Activated CD4-positive, alpha-beta T cell treated with anti-CD3 and anti-CD28 coated beads, Interleukin-2, amount 50 U/mL, for 24 hours (primary cell): ENCODE results near the gene GNB3.
A peak's percentile ranks its signal among the peaks of the same experiment; 100 is the strongest.

Experiments
- DNase-seq, 2 donors: peaks; one replicate each; pipeline ENCODE4 v3.0.0-alpha.2; 2020; ENCODE audit warnings: low read depth in 1 of 2, low spot score in 1 of 2

The GNB3 gene

DNA sequence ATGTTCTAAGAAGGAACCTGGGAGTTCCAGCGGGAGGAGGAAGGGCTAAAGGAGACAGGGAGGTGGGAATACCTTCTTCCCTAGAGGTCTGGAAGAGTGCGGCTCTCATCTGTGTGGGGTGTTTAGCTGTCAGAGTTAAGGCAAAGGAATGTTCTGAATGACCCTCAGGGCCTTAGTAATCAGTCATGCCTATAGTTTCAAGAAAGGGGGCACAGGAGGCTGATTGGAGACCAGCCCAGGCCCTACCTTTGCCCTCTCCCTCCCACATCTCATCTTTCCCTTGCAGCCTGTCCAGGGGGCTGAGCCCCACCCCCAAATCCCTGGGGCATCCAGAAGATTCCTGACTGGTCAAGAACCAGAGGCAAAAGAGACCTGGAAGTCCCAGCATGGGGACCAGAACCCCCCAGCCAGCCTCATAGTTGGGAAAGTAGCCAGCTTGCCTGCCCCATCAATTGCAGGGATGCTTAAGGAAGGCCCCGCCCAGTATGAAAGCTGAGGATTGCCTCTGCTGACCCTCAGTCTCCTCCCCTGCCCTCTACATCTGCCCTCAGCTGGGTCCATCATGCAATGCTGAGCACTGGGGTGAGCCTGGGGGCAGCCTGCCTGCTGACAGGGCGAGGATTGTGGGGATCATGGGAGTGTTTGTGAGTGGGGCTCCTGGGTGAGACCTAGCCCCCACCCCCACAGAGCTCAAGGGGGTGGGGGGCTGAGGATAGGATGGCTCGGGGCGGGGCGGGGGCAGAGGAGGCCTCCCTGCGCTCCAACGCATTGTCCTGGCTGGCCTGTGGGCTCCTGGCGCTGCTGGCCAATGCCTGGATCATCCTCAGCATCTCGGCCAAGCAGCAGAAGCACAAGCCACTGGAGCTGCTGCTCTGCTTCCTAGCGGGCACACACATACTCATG, 17.3 kb upstream of the GNB3 start:
- no peak for DNase-seq

GRCh38 chr12:6824085-6824775, 16.5 kb upstream of the GNB3 start:
- DNase-seq, result no peak

- DNase-seq, result no peak
Measured at GRCh38 chr12:6824901-6825381, 15.8 kb upstream of the GNB3 start.

- peak; percentile 77 to 78 for DNase-seq
Measured at GRCh38 chr12:6825398-6826124, 15.2 kb upstream of the GNB3 start.

DNA sequence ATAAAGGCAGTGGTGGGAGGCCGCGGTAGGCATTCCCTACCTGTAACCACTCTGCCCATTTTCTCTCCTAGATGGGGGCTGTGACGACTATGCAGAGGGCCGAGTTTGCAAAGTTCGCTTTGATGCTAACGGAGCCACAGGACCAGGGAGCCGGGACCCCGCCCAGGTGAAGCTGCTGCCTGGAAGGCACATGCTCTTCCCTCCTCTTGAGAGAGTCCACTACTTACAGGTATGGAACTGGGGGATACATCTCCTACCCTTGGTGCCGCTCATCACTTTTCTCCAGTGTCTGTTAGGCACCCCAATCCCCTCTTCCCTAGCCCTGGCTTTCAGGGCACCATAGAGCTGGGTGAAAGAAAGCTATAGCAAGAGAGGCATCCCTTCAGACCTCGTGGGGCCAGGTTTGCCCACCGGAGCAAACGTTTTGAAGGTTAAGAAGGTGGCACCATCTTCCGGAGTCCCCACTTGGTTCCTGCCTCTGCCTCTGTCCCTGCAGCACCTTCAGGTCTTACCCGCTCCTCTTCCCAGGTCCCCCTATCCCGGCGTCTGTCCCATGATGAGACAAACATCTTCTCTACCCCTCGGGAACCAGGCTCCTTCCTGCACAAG, 14.5 kb upstream of the GNB3 start:
- no peak for DNase-seq

GRCh38 chr12:6826734-6827436, 13.8 kb upstream of the GNB3 start:
- no peak for DNase-seq

- peak in 1 of 2 donors; percentile 29 for DNase-seq
Measured at GRCh38 chr12:6827437-6827911, 13.3 kb upstream of the GNB3 start.

GRCh38 chr12:6827982-6828780, 12.5 kb upstream of the GNB3 start, which contains the start of gene P3H3:
Gene P3H3, plus strand, starts transcription at chr12:6828407. Its CDS starts 34 bp downstream, at chr12:6828441.
- DNase-seq, result no peak

GRCh38 chr12:6828781-6829535, 11.8 kb upstream of the GNB3 start:
- no peak for DNase-seq

GRCh38 chr12:6829536-6830220, 11.0 kb upstream of the GNB3 start:
- DNase-seq, result no peak

DNA sequence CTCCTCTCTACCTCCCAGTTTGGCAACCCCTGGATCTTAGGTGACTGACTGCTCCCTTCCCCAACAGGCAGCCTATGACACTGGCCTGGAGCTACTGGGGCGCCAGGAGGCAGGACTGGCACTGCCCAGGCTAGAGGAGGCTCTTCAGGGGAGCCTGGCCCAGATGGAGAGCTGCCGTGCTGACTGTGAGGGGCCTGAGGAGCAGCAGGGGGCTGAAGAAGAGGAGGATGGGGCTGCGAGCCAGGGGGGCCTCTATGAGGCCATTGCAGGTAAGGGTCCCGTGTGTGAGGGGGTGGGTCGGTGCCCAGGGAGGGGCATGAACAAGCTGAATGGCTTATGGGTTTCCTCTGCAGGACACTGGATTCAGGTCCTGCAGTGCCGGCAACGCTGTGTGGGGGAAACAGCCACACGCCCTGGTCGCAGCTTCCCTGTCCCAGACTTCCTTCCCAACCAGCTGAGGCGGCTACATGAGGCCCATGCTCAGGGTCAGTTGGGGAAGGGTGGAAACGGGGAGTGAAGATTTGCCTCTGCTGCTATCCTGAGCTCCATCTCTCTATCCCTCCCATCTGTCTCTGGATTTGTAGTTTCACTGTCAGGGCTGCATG, 10.3 kb upstream of the GNB3 start:
- no peak for DNase-seq

- DNase-seq, result no peak
Measured at GRCh38 chr12:6830999-6831398, 9.7 kb upstream of the GNB3 start.

DNA sequence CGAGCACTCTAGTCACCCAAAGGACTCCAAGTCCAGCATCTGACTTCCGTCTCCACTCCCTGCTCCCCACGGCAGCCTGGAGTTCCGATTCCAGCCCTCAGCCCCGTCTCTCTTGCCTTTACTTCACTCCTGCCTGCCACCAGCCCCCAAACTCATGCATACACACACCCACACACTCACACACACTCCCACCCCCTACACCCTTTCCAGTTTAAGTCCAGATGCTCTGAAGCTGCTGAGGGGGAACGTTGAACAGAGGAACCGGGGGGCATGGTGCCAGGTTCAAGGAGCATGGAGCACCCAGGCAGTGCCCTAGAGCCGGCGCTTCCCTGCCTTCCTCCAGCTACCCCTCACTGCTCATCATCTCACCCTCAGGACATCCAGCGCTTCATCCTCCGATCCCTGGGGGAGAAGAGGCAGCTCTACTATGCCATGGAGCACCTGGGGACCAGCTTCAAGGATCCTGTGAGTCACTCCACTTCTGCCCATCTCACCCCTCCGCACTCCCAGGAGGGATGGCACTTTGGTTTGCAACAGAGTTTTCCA, 9.2 kb upstream of the GNB3 start:
- no peak for DNase-seq

GRCh38 chr12:6832125-6832524, 8.6 kb upstream of the GNB3 start:
- DNase-seq, result no peak

- no peak for DNase-seq
Measured at GRCh38 chr12:6833189-6833890, 7.4 kb upstream of the GNB3 start.

DNA sequence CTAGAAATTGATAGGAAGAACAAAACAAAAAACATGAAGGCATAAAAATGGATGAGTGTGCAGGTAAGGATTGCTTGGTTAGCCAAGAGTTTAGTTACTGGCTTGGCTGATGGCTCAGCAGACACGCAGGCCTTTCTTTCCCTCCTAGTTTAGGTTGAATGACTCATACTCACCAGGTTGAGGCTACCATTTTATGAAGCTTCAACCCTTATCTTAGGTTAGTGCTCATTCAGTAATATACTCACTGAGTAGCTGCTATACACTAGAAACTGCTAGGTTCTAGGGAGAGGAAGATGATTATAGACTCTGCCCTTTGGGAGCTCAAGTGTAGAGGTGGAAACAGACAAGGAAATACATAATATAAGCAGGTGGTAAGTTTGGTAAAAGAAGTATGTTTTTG, 6.5 kb upstream of the GNB3 start:
- DNase-seq, result no peak

- no peak for DNase-seq
Measured at GRCh38 chr12:6834873-6835272, 5.9 kb upstream of the GNB3 start.
